ENCODE data around the gene SMTNL2. TPM values are rescaled to one million over a fixed set of nuclear protein-coding genes. Genes with fewer than 3 reads are reported as not detected.

Gene SMTNL2
- total and polyA plus RNA-seq, 9 of the 15 experiments (the other 6 are each of a cell fraction or from before 2014, with no cell fraction given): not detected

- TF ChIP-seq HINFP (tag; conservative IDR thresholded peaks at IDR 0.05; ENCODE audit: low read depth) (no peak), BACH1 (tag; IDR thresholded peaks at IDR 0.05) (no peak)
Observed at GRCh38 chr17:4572131-4572530, 12.2 kb upstream of the SMTNL2 start (continued).

GRCh38 chr17:4573115-4573514 is 11.2 kb upstream of the SMTNL2 start:
- BruUV-seq (replicated peaks): no TSS peak
- Histone ChIP-seq H3K27ac (ENCODE audit: extremely low read depth, low read depth, low read length) (no peak overlapping the region), H3K4me3 (no peak overlapping the region), H3K9ac (ENCODE audit: insufficient read depth in 1 of 2, low read depth in 2 of 2, low read length in 2 of 2) (no peak overlapping the region), H4K20me1 (replicated peaks; ENCODE audit: control insufficient read depth, insufficient read depth, low read length) (no peaks in the 10 kb centered on the region), H2AFZ (ENCODE audit: low read depth, low read length) (no peak overlapping the region), H3K79me2 (ENCODE audit: control insufficient read depth, insufficient read depth, low read length) (no peaks in the 10 kb centered on the region), H3K27me3 (ENCODE audit: control insufficient read depth in 2 of 2, insufficient read depth in 2 of 2, low read length in 2 of 2) (peaks cover 12 to 47% of the 10 kb centered on the region in 2 experiments), H3K4me1 (replicated peaks in 1 of 2; ENCODE audit: control insufficient read depth in 2 of 2, insufficient read depth in 2 of 2, low read length in 2 of 2) (peaks cover 0 to 12% of the 10 kb centered on the region in 2 experiments; a peak in 2 of 5 replicates), H3K4me2 (ENCODE audit: insufficient read depth, low read length) (no peak overlapping the region), H3K9me3 (replicated peaks; ENCODE audit: control insufficient read depth, insufficient read depth, low read depth, low read length) (no peaks in the 10 kb centered on the region), H3K36me3 (ENCODE audit: control insufficient read depth, insufficient read depth, low read length) (no peaks in the 10 kb centered on the region), H3K9me1 (ENCODE audit: control insufficient read depth, insufficient read depth, low read length) (no peaks in the 10 kb centered on the region)
- ATAC-seq (no peak), FAIRE-seq (no peak), DNase-seq (ENCODE audit: extremely low read depth in 1 of 4, low spot score in 3 of 4) (no peak)
- POLR2A ChIA-PET: no interaction called here
- in situ Hi-C loops (cut with MboI): no loop called here
- intact Hi-C loops (cut with micrococcal nuclease): no loop called here
- no peak for TF ChIP-seq PTRF (tag; IDR thresholded peaks at IDR 0.05)
- TF ChIP-seq E2F6 (IDR thresholded peaks at IDR 0.05; ENCODE audit: borderline replicate concordance in 1 of 2, extremely low read depth in 1 of 2, insufficient read depth in 1 of 2, insufficient read length in 1 of 2, low read depth in 1 of 2, low read length in 1 of 2, poor library complexity in 1 of 2, severe bottlenecking in 1 of 2): no peak
- TF ChIP-seq POLR2AphosphoS2 (IDR thresholded peaks at IDR 0.05; ENCODE audit: low read length): no peak
- TF ChIP-seq ZFPM2 (CRISPR knock-in tag; IDR thresholded peaks at IDR 0.05): no peak
- TF ChIP-seq ZNF280A (IDR thresholded peaks at IDR 0.05; ENCODE audit: low read depth, partially characterized antibody): no peak
- 21% methylated on average over 4 of the region's 4 CpGs for WGBS (ENCODE audit: insufficient coverage, low coverage, missing lambda C conversion rate)
- CTCF ChIA-PET (ENCODE audit: low intra/inter-chr PET ratio): no interaction called here
